ENCODE data around the gene SEBOX. TPM values are rescaled to one million over a fixed set of nuclear protein-coding genes. Genes with fewer than 3 reads are reported as not detected.

Gene SEBOX
- total and polyA plus RNA-seq, 4 donors: not detected

- Histone ChIP-seq H3K4me1 (ENCODE audit: control insufficient read depth in 5 of 5, insufficient read depth in 5 of 5, low read length in 5 of 5) (peaks cover 0 to 16% (median 0%) of the 10 kb centered on the region in 5 donors), H3K9me3 (ENCODE audit: control insufficient read depth in 4 of 4, insufficient read depth in 3 of 4, low read length in 3 of 4) (no peaks in the 10 kb centered on the region), H3K27me3 (ENCODE audit: control insufficient read depth in 3 of 3, insufficient read depth in 3 of 3, low read length in 2 of 3) (peaks cover 0 to 30% (median 3%) of the 10 kb centered on the region in 3 donors), H3K4me3 (no peak overlapping the region), H3K9ac (ENCODE audit: insufficient read depth in 1 of 2, low read length in 2 of 2) (no peak overlapping the region), H3K27ac (ENCODE audit: low read depth in 1 of 2, low read length in 1 of 2) (no peak overlapping the region), H3K36me3 (ENCODE audit: control insufficient read depth in 4 of 4, insufficient read depth in 4 of 4, low read length in 4 of 4) (peaks cover 0 to 18% (median 10%) of the 10 kb centered on the region in 4 donors)
- ATAC-seq (ENCODE audit: insufficient read depth, low FRiP score) (no peak), DNase-seq (no peak)
- TF ChIP-seq CTCF (IDR thresholded peaks at IDR 0.05; ENCODE audit: control extremely low read depth, extremely low read depth): no peak
Measured at GRCh38 chr17:28386391-28386790, 21.4 kb upstream of the SEBOX start.

- ATAC-seq (ENCODE audit: insufficient read depth, low FRiP score): no peak
- Histone ChIP-seq H3K4me3 (no peak overlapping the region), H3K27me3 (ENCODE audit: control insufficient read depth in 3 of 3, insufficient read depth in 3 of 3, low read length in 2 of 3) (peaks cover 0 to 30% (median 5%) of the 10 kb centered on the region in 3 donors), H3K27ac (ENCODE audit: low read depth in 1 of 2, low read length in 1 of 2) (no peak overlapping the region), H3K36me3 (ENCODE audit: control insufficient read depth in 4 of 4, insufficient read depth in 4 of 4, low read length in 4 of 4) (peaks cover 0 to 14% (median 8%) of the 10 kb centered on the region in 4 donors), H3K9me3 (ENCODE audit: control insufficient read depth in 4 of 4, insufficient read depth in 3 of 4, low read length in 3 of 4) (no peaks in the 10 kb centered on the region), H3K4me1 (ENCODE audit: control insufficient read depth in 5 of 5, insufficient read depth in 5 of 5, low read length in 5 of 5) (peaks cover 0 to 20% (median 0%) of the 10 kb centered on the region in 5 donors), H3K9ac (ENCODE audit: insufficient read depth in 1 of 2, low read length in 2 of 2) (no peak overlapping the region)
- no peak for TF ChIP-seq CTCF (IDR thresholded peaks at IDR 0.05; ENCODE audit: control extremely low read depth, extremely low read depth)
- DNase-seq: no peak
- WGBS, 2 donors: 47 to 72% methylated on average over 8 of the region's 8 CpGs
Measured at GRCh38 chr17:28385406-28385805, 20.4 kb upstream of the SEBOX start.

GRCh38 chr17:28385037-28385400, 20.0 kb upstream of the SEBOX start:
- Histone ChIP-seq H3K9me3 (ENCODE audit: control insufficient read depth in 4 of 4, insufficient read depth in 3 of 4, low read length in 3 of 4) (no peaks in the 10 kb centered on the region), H3K36me3 (ENCODE audit: control insufficient read depth in 4 of 4, insufficient read depth in 4 of 4, low read length in 4 of 4) (peaks cover 0 to 14% (median 7%) of the 10 kb centered on the region in 4 donors), H3K9ac (ENCODE audit: insufficient read depth in 1 of 2, low read length in 2 of 2) (no peak overlapping the region), H3K27ac (ENCODE audit: low read depth in 1 of 2, low read length in 1 of 2) (peak overlapping the region in 1 of 2 donors; percentile 59), H3K4me1 (ENCODE audit: control insufficient read depth in 5 of 5, insufficient read depth in 5 of 5, low read length in 5 of 5) (peaks cover 0 to 20% (median 0%) of the 10 kb centered on the region in 5 donors), H3K4me3 (peak overlapping the region; percentile 47), H3K27me3 (ENCODE audit: control insufficient read depth in 3 of 3, insufficient read depth in 3 of 3, low read length in 2 of 3) (peaks cover 0 to 30% (median 6%) of the 10 kb centered on the region in 3 donors)
- DNase-seq (no peak), ATAC-seq (ENCODE audit: insufficient read depth, low FRiP score) (no peak)
- 14 to 33% methylated on average over 29 of the region's 29 CpGs for WGBS, 2 donors
- TF ChIP-seq CTCF (IDR thresholded peaks at IDR 0.05; ENCODE audit: control extremely low read depth, extremely low read depth): no peak

All from lung (tissue), 12 donors.